WTC11 (cell line): ENCODE measurements around the gene RGL2. TPM values are rescaled to one million over a fixed set of nuclear protein-coding genes. Genes with fewer than 3 reads are reported as not detected.
A peak's percentile ranks its signal among the peaks of the same experiment; 100 is the strongest.

Source experiments
- E2F1 ChIP-seq: sonication (generic); formaldehyde crosslinking; IDR thresholded peaks from 2 replicates; pipeline ENCODE4 v1.8.0; 2022; ENCODE audit warnings: mild to moderate bottlenecking, missing genetic modification reagents
- E2F4 ChIP-seq: sonication (generic); formaldehyde crosslinking; IDR thresholded peaks from 2 replicates; pipeline ENCODE4 v1.8.1; 2022; ENCODE audit warnings: low read depth, mild to moderate bottlenecking, moderate library complexity, missing genetic modification reagents, borderline replicate concordance
- E2F5 ChIP-seq: sonication (generic); formaldehyde crosslinking; IDR thresholded peaks from 2 replicates; pipeline ENCODE4 v1.8.1; 2022; ENCODE audit warnings: mild to moderate bottlenecking, moderate library complexity, missing genetic modification reagents
- EMX1 ChIP-seq: fragments of 250-450 bp; sonication (Bioruptor Pico); IDR thresholded peaks from 2 replicates; pipeline ENCODE4 v1.8.0; 2021; ENCODE audit warnings: mild to moderate bottlenecking
- FOXJ3 ChIP-seq: sonication (generic); formaldehyde crosslinking; IDR thresholded peaks from 2 replicates; pipeline ENCODE4 v1.9.0; 2021; ENCODE audit warnings: missing genetic modification reagents, mild to moderate bottlenecking, borderline replicate concordance
- FOXK1 ChIP-seq: sonication (generic); formaldehyde crosslinking; IDR thresholded peaks from 2 replicates; pipeline ENCODE4 v1.8.0; 2022; ENCODE audit warnings: mild to moderate bottlenecking, moderate library complexity, missing genetic modification reagents
- HMGA2 ChIP-seq: fragments of 250-450 bp; sonication (Bioruptor Pico); IDR thresholded peaks from 2 replicates; pipeline ENCODE4 v1.4.0; 2021; ENCODE audit warnings: mild to moderate bottlenecking, moderate library complexity
- JAZF1 ChIP-seq: fragments of 250-450 bp; sonication (Bioruptor Pico); IDR thresholded peaks from 2 replicates; pipeline ENCODE4 v1.9.0; 2021; ENCODE audit warnings: moderate library complexity, mild to moderate bottlenecking, inconsistent platforms
- KAT7 ChIP-seq: sonication (generic); formaldehyde crosslinking; IDR thresholded peaks from 2 replicates; pipeline ENCODE4 v1.8.1; 2023; ENCODE audit warnings: missing genetic modification reagents, mild to moderate bottlenecking, borderline replicate concordance
- NR3C1 ChIP-seq: sonication (generic); formaldehyde crosslinking; conservative IDR thresholded peaks from 2 replicates; pipeline ENCODE4 v1.8.1; 2023; ENCODE audit warnings: low read depth, mild to moderate bottlenecking, missing genetic modification reagents
- PREB ChIP-seq: sonication (generic); formaldehyde crosslinking; IDR thresholded peaks from 2 replicates; pipeline ENCODE4 v1.8.1; 2022; ENCODE audit warnings: mild to moderate bottlenecking, missing genetic modification reagents, moderate library complexity, borderline replicate concordance
- RELA ChIP-seq: sonication (generic); formaldehyde crosslinking; IDR thresholded peaks from 2 replicates; pipeline ENCODE4 v1.8.1; 2022; ENCODE audit warnings: missing genetic modification reagents, mild to moderate bottlenecking, borderline replicate concordance
- SP1 ChIP-seq: sonication (generic); formaldehyde crosslinking; conservative IDR thresholded peaks from 2 replicates; pipeline ENCODE4 v1.8.1; 2022; ENCODE audit warnings: missing genetic modification reagents
- USF1 ChIP-seq: sonication (generic); formaldehyde crosslinking; IDR thresholded peaks from 2 replicates; pipeline ENCODE4 v1.8.0; 2022; ENCODE audit warnings: mild to moderate bottlenecking, missing genetic modification reagents
- ZNF232 ChIP-seq: sonication (generic); formaldehyde crosslinking; IDR thresholded peaks from 2 replicates; pipeline ENCODE4 v1.8.0; 2022; ENCODE audit warnings: mild to moderate bottlenecking, missing genetic modification reagents
- ZNF317 ChIP-seq: sonication (generic); formaldehyde crosslinking; IDR thresholded peaks from 2 replicates; pipeline ENCODE4 v1.8.1; 2023; ENCODE audit warnings: low read depth, mild to moderate bottlenecking, moderate library complexity, missing genetic modification reagents, borderline replicate concordance
- ZNF396 ChIP-seq: fragments of 250-450 bp; sonication (Bioruptor Pico); IDR thresholded peaks from 2 replicates; pipeline ENCODE4 v1.8.0; 2021; ENCODE audit warnings: mild to moderate bottlenecking, moderate library complexity, borderline replicate concordance
- total RNA-seq: library from RNA; stranded (reverse); gene quantifications from 3 replicates; pipeline ENCODE4 v1.2.3, GENCODE V29; 2021
- TF ChIP-seq, protein P1 (sequence below): sonication (generic); formaldehyde crosslinking; IDR thresholded peaks from 2 replicates; pipeline ENCODE4 v1.8.1; 2023; ENCODE audit warnings: mild to moderate bottlenecking, missing genetic modification reagents
- TF ChIP-seq, protein P2 (sequence below): sonication (generic); formaldehyde crosslinking; IDR thresholded peaks from 2 replicates; pipeline ENCODE4 v1.8.1; 2022; ENCODE audit warnings: low read depth, missing genetic modification reagents, borderline replicate concordance
- TF ChIP-seq, protein P3 (sequence below): sonication (generic); formaldehyde crosslinking; IDR thresholded peaks from 2 replicates; pipeline ENCODE4 v1.8.0; 2022; ENCODE audit warnings: missing genetic modification reagents
- TF ChIP-seq, protein P4 (sequence below): fragments of 250-450 bp; sonication (Bioruptor Pico); IDR thresholded peaks from 2 replicates; pipeline ENCODE4 v2.1.2; 2022; ENCODE audit warnings: mild to moderate bottlenecking, moderate library complexity

RGL2 gene
- total RNA-seq, 1 experiment from 2014 or later, result 77.1 TPM

- TF ChIP-seq, protein P1, sequence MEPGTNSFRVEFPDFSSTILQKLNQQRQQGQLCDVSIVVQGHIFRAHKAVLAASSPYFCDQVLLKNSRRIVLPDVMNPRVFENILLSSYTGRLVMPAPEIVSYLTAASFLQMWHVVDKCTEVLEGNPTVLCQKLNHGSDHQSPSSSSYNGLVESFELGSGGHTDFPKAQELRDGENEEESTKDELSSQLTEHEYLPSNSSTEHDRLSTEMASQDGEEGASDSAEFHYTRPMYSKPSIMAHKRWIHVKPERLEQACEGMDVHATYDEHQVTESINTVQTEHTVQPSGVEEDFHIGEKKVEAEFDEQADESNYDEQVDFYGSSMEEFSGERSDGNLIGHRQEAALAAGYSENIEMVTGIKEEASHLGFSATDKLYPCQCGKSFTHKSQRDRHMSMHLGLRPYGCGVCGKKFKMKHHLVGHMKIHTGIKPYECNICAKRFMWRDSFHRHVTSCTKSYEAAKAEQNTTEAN (CRISPR knock-in tag), result peak; percentile 87
- TF ChIP-seq, protein P2, sequence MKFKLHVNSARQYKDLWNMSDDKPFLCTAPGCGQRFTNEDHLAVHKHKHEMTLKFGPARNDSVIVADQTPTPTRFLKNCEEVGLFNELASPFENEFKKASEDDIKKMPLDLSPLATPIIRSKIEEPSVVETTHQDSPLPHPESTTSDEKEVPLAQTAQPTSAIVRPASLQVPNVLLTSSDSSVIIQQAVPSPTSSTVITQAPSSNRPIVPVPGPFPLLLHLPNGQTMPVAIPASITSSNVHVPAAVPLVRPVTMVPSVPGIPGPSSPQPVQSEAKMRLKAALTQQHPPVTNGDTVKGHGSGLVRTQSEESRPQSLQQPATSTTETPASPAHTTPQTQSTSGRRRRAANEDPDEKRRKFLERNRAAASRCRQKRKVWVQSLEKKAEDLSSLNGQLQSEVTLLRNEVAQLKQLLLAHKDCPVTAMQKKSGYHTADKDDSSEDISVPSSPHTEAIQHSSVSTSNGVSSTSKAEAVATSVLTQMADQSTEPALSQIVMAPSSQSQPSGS (CRISPR knock-in tag), result no peak
- no peak for TF ChIP-seq FOXJ3 (CRISPR knock-in tag)
- TF ChIP-seq E2F4 (CRISPR knock-in tag), result no peak
- TF ChIP-seq HMGA2, result no peak
- TF ChIP-seq SP1 (CRISPR knock-in tag), result peak; percentile 83; the same call in 1 of the 2 replicates
- TF ChIP-seq NR3C1, result no peak
- peak; percentile 95 for TF ChIP-seq RELA (CRISPR knock-in tag)
- TF ChIP-seq JAZF1 (CRISPR knock-in tag), result no peak
- TF ChIP-seq ZNF396 (CRISPR knock-in tag), result no peak
- TF ChIP-seq, protein P3, sequence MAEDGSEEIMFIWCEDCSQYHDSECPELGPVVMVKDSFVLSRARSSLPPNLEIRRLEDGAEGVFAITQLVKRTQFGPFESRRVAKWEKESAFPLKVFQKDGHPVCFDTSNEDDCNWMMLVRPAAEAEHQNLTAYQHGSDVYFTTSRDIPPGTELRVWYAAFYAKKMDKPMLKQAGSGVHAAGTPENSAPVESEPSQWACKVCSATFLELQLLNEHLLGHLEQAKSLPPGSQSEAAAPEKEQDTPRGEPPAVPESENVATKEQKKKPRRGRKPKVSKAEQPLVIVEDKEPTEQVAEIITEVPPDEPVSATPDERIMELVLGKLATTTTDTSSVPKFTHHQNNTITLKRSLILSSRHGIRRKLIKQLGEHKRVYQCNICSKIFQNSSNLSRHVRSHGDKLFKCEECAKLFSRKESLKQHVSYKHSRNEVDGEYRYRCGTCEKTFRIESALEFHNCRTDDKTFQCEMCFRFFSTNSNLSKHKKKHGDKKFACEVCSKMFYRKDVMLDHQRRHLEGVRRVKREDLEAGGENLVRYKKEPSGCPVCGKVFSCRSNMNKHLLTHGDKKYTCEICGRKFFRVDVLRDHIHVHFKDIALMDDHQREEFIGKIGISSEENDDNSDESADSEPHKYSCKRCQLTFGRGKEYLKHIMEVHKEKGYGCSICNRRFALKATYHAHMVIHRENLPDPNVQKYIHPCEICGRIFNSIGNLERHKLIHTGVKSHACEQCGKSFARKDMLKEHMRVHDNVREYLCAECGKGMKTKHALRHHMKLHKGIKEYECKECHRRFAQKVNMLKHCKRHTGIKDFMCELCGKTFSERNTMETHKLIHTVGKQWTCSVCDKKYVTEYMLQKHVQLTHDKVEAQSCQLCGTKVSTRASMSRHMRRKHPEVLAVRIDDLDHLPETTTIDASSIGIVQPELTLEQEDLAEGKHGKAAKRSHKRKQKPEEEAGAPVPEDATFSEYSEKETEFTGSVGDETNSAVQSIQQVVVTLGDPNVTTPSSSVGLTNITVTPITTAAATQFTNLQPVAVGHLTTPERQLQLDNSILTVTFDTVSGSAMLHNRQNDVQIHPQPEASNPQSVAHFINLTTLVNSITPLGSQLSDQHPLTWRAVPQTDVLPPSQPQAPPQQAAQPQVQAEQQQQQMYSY, result peak; percentile 69
- peak; percentile 90 for TF ChIP-seq E2F1 (CRISPR knock-in tag)
- no peak for TF ChIP-seq ZNF317 (CRISPR knock-in tag)
- TF ChIP-seq FOXK1 (CRISPR knock-in tag), result peak; percentile 74
- 0 out of 2 replicates have a peak, but pooled peaks have one; percentile 50 for TF ChIP-seq PREB (CRISPR knock-in tag)
- peak; percentile 98 for TF ChIP-seq KAT7 (CRISPR knock-in tag)
- peak; percentile 79 for TF ChIP-seq E2F5 (CRISPR knock-in tag)
- peak; percentile 76; the same call in 1 of the 2 replicates for TF ChIP-seq ZNF232
- 0 out of 2 replicates have a peak, but pooled peaks have one; percentile 10 for TF ChIP-seq USF1 (CRISPR knock-in tag)
- peak; percentile 99 for TF ChIP-seq EMX1 (CRISPR knock-in tag)
- TF ChIP-seq, protein P4, sequence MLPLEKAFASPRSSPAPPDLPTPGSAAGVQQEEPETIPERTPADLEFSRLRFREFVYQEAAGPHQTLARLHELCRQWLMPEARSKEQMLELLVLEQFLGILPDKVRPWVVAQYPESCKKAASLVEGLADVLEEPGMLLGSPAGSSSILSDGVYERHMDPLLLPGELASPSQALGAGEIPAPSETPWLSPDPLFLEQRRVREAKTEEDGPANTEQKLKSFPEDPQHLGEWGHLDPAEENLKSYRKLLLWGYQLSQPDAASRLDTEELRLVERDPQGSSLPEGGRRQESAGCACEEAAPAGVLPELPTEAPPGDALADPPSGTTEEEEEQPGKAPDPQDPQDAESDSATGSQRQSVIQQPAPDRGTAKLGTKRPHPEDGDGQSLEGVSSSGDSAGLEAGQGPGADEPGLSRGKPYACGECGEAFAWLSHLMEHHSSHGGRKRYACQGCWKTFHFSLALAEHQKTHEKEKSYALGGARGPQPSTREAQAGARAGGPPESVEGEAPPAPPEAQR (CRISPR knock-in tag), result no peak
Measured at GRCh38 chr6:33276864-33277662, 21.7 kb downstream of the RGL2 start, which contains the start of gene B3GALT4 (continued).
